GM21423 (cell line): ENCODE results near the gene ING4.
"Not testable (repeated sequence)": the region's sequence is repeated elsewhere in the genome, so short reads cannot be mapped to it uniquely, and the experiment has no call there.

Experiments used
- ATAC-seq: cut with Tn5 transposase; IDR thresholded peaks from one replicate; pipeline ENCODE4 v1.9.1; 2021; ENCODE audit warnings: mild to moderate bottlenecking, moderate library complexity; ENCODE audit not compliant: unreplicated experiment

ING4 gene

DNA sequence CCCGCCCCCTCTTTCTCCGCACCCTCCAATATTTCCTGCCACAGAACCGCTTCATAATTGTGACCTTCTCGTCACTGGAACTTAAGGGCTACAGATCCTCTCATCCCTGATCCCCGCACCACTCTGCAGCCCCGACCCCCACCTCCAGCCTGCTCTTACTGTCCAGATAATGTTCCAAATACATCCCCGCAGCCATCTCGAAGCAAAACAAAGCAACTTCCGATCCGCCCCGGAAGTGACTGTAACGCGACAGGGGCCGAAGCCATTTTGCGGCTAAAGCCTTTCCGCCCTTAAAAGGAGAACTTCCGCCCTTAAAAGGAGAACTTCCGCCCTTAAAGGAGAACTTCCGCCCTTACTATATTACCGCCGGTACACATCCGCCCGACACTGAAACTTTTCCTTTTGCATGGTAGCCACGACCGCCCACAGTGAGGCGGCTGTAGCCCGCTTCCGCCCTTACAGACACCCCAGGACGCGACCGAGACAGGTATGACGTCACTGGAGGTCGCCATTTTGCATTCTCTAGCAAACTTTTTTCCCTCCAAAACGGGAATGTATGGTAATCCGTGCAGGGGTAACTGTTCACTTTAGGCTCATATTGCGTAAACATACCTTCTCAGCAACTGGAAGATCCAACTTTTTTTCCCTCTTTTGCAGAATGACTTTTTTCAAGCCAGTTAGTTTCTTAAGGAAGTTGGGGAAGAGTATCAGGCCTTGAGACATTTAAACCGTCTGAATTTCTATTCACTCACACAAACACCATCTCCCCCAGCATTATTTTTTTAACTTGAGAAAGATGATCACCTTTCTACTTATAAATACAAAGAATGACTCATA, at the start of gene ING4:
Gene ING4, minus strand, starts transcription at position 214 of the 837 bp plus-strand sequence. Its CDS starts 18 bp downstream, at position 196.
- peak; percentile 98 for ATAC-seq

DNA sequence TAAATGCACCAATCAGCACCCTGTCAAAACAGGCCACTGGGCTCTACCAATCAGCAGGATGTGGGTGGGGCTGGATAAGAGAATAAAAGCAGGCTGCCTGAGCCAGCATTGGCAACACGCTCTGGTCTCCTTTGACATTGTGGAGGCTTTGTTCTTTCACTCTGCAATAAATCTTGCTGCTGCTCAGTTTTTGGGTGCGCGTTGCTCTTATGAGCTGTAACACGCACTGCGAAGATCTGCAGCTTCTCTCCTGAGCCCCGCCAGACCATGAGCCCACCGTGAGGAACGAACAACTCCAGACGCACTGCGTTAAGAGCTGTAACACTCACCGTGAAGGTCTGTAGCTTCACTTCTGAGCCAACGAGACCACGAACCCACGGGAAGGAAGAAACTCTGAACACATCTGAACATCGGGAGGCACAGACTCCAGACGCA, 46.1 kb upstream of the ING4 start:
- no peak for ATAC-seq

GRCh38 chr12:6708351-6708750, 45.4 kb upstream of the ING4 start:
- ATAC-seq: not testable (repeated sequence)

GRCh38 chr12:6703631-6704030, 40.7 kb upstream of the ING4 start:
- no peak for ATAC-seq

GRCh38 chr12:6701078-6701768, 38.3 kb upstream of the ING4 start:
- ATAC-seq: no peak

- no peak for ATAC-seq
These were observed 37.7 kb upstream of the ING4 start, which contains the start of gene PIANP for GRCh38 chr12:6700646-6701051. PIANP (minus strand) TSS chr12:6700815; CDS start chr12:6698061, 2,754 bp downstream.

- ATAC-seq: no peak
These were observed 37.2 kb upstream of the ING4 start for GRCh38 chr12:6699989-6700645.

- ATAC-seq: no peak
These were observed 36.5 kb upstream of the ING4 start for GRCh38 chr12:6699259-6699988.

DNA sequence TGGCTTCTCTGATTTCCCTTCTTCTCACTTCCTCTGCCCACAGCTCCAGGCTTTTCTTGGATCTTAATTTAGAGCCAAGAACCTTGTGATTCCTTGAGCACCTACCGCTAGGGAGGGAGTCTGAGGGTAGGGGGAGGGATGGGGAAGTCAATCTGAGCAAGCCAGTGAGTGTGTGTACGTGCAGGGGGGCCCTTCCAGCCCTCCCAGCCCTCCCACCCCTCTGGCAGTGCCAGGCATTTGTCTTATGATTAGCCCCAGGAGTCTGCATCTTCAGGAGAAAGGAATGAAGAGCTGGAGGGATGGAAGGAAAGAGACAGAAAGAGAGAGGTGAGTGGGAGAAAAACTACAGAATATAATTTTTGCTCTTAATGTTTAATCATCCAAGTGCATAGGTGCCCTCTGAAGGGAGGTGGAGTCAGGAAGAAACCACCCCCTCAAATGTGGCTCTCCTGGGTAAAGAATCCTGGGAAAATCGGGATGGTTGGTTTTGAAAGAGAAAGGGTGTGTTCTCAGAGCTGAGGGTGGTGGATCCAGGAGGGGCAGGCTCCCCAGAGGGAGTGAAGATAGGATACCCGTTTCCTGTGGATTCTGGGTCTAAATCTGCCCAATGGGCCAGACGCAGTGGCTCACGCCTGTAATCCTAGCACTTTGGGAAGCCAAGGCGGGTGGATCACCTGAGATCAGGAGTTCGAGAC, 35.6 kb upstream of the ING4 start:
- ATAC-seq: no peak

DNA sequence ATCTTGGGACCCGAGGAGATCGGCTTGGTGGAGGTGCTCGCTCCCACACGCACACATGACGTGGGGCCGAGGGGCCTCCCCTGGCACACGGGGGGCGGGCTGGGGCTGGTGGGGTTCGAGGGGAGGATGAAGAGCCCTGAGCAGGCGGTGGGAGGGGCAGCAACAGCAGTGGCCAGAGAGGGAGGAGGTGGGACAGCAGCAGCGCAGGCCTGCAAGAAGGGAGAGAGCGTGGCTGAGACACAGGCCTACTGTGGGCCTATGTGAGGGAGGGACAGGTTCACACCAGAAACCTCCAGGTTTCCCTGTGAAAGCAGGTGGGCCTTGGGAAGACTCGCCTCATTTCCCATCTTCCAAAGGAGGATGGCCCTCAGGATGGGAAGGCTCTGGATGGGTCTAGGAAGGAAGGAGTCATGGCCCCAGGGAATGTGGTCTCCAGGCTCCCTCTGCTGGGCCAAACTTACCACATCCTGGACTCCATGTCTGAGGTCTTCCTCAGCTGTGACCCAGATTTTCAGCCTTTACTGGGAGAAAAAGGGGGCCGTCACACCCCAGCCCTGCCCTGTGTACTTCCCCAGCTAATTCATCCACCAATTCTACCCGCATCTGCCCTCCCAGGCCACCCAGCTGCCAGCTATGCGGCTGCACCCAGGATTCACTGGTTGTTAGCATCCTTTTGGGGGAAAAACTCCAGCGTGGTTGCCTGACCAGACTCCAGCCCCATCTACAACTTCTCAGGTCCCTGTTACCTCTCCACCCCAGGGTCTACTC, 34.8 kb upstream of the ING4 start:
- no peak for ATAC-seq

GRCh38 chr12:6696690-6697583, 34.0 kb upstream of the ING4 start:
- no peak for ATAC-seq

DNA sequence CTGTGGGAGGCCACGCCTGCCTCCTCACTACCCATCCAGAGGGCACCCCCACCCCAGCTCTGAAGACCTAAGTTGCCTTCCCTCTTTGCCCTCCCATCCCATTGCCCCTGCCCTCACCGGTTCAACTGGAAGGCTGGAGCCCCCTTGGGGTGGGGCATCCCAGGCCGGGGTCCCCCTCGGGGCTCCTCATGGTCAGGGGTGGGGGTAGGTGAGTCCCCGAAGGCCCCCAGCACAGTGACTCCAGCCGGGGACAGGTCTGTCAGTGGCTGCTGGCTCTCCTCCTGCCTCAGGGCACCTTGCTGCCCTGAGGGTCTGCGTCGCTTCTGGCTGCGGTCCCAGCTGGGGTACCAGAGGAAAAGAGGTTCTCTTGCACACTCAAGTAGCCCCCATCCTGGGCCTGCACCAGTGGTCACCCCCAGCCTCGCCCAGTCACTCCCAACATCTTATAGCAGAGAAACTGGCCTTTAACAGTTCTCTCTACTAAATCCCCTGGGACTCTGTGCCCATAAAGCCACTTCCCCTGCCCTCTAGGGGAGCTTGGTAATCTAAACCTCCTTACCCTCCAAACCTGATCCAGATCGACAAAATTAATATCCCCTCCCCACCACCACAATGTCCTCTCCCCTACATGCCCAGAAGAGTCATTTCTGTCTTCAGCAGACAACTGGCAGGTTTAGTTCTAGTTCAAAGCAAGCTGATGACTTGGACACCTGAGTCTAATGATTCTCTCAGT, 32.6 kb upstream of the ING4 start:
- ATAC-seq: no peak

- no peak for ATAC-seq
These were observed 31.8 kb upstream of the ING4 start for GRCh38 chr12:6694701-6695100.

- ATAC-seq: no peak
These were observed 31.0 kb upstream of the ING4 start for GRCh38 chr12:6693832-6694355.

- no peak for ATAC-seq
These were observed 30.0 kb upstream of the ING4 start for GRCh38 chr12:6692888-6693287.

DNA sequence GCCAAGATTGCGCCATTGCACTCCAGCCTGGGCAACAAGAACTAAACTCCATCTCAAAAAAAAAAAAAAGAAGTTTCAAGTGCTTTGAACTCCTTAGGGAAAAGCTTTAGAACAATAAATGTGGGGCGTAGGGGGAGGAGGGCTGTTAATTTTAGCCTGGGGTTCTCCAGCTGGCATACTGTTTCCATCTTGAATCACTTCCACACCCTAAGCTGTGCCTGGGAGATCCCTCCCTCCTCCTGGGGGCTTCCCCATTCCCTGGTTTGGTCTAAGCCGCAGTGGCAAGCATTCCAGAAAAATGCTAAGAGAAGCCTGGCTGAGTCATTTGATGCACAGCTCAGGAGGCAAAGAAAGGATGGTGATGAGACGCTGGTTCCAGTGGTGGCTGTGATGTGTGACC, 28.6 kb upstream of the ING4 start:
- no peak for ATAC-seq

DNA sequence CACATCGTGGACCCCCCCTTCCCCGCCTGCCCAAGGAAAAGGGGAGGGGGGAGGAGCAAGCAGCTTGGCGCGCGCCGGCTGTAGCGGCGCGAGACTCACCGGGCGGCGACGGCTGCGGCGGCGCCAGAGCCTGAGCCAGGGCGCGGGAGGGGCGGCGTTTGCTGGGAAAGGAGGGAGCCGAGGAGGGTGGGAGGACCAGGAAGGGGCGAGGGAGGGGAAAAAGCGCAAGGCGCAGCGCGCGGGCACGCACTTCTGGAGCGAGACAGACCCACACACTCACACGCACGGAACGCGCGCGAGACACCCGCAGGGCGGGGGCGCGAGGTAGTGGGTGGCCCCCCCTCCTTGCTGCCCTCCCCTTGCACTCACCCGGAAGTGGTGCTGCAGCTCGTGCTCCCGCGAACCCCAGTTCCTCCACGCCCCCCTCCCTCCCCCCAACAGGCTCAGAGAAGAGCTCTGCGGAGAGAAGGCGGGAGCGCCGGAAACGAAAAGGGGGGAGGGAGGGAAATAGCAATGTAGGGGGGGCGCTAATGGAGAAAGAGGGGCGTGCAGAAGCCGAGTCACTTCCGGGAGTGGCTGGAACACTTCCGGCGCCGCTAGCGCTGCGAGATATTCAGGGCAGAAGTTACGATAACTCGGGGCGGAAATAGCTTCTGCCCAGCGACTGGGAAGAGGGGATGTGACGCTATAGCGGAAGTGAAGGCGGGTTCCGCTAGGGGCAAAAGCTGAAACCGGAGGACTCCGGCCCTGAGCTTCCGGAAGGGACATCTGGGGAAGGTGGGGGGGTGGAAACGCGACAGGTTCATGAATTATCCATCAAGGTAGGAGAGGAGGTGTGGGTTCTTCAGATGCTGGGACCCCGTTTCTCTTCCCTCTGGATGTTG, 26.3 kb upstream of the ING4 start, which contains the start of gene ZNF384:
Gene ZNF384, minus strand, starts transcription at position 377 of the 884 bp plus-strand sequence. CDS start 9,855 bp downstream, outside the sequence.
- peak; percentile 80 for ATAC-seq
